ENCODE data around the gene DCXR.
A peak's percentile ranks its signal among the peaks of the same experiment; 100 is the strongest.

The DCXR gene

GRCh38 chr17:82021107-82021899 lies 16.2 kb downstream of the DCXR start:
- Histone ChIP-seq H3K9me3 (ENCODE audit: low read length) (no peaks in the 10 kb centered on the region), H3K9ac (ENCODE audit: low read length) (peak overlapping the region; percentile 88), H3K27me3 (ENCODE audit: insufficient read depth, low read length) (no peaks in the 10 kb centered on the region), H3K4me3 (ENCODE audit: low read depth, low read length, poor library complexity, severe bottlenecking) (peak overlapping the region; percentile 92), H3K36me3 (ENCODE audit: insufficient read depth, low read length) (peaks cover 12% of the 10 kb centered on the region; the same call in 1 of the 2 replicates), H3K27ac (ENCODE audit: low read depth, low read length, poor library complexity, severe bottlenecking) (peak overlapping the region; percentile 16), H3K9me2 (ENCODE audit: low read depth, low read length) (no peaks in the 10 kb centered on the region), H3K4me2 (ENCODE audit: low read length) (peak overlapping the region; percentile 100), H3K79me2 (ENCODE audit: insufficient read depth, low read length) (no peaks in the 10 kb centered on the region), H3F3A (ENCODE audit: insufficient read depth, low read length) (no peaks in the 10 kb centered on the region), H2AFZ (ENCODE audit: low read length) (no peak overlapping the region), H3K4me1 (ENCODE audit: insufficient read depth, low read length, severe bottlenecking) (peaks cover 24% of the 10 kb centered on the region), H4K20me1 (ENCODE audit: insufficient read depth, low read length) (no peaks in the 10 kb centered on the region)
- TF ChIP-seq, protein P1, sequence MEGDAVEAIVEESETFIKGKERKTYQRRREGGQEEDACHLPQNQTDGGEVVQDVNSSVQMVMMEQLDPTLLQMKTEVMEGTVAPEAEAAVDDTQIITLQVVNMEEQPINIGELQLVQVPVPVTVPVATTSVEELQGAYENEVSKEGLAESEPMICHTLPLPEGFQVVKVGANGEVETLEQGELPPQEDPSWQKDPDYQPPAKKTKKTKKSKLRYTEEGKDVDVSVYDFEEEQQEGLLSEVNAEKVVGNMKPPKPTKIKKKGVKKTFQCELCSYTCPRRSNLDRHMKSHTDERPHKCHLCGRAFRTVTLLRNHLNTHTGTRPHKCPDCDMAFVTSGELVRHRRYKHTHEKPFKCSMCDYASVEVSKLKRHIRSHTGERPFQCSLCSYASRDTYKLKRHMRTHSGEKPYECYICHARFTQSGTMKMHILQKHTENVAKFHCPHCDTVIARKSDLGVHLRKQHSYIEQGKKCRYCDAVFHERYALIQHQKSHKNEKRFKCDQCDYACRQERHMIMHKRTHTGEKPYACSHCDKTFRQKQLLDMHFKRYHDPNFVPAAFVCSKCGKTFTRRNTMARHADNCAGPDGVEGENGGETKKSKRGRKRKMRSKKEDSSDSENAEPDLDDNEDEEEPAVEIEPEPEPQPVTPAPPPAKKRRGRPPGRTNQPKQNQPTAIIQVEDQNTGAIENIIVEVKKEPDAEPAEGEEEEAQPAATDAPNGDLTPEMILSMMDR (IDR thresholded peaks at IDR 0.05; ENCODE audit: low read length) = peak; percentile 83
- TF ChIP-seq EZH2 (IDR thresholded peaks at IDR 0.05; ENCODE audit: borderline replicate concordance, low read length) = no peak

- H2AFZ ChIP-seq (ENCODE audit: low read length) = no peak overlapping the region
- peaks cover 12% of the 10 kb centered on the region; the same call in 1 of the 2 replicates for H3K36me3 ChIP-seq (ENCODE audit: insufficient read depth, low read length)
- TF ChIP-seq, protein P1 (IDR thresholded peaks at IDR 0.05; ENCODE audit: low read length) = no peak
- H3K79me2 ChIP-seq (ENCODE audit: insufficient read depth, low read length) = no peaks in the 10 kb centered on the region
- H3K9me3 ChIP-seq (ENCODE audit: low read length) = no peaks in the 10 kb centered on the region
- H3F3A ChIP-seq (ENCODE audit: insufficient read depth, low read length) = no peaks in the 10 kb centered on the region
- H3K27me3 ChIP-seq (ENCODE audit: insufficient read depth, low read length) = no peaks in the 10 kb centered on the region
- H4K20me1 ChIP-seq (ENCODE audit: insufficient read depth, low read length) = no peaks in the 10 kb centered on the region
- peak overlapping the region; percentile 88; the same call in 1 of the 2 replicates for H3K9ac ChIP-seq (ENCODE audit: low read length)
- H3K27ac ChIP-seq (ENCODE audit: low read depth, low read length, poor library complexity, severe bottlenecking) = no peak overlapping the region
- peaks cover 24% of the 10 kb centered on the region for H3K4me1 ChIP-seq (ENCODE audit: insufficient read depth, low read length, severe bottlenecking)
- H3K4me2 ChIP-seq (ENCODE audit: low read length) = peak overlapping the region; percentile 100
- H3K4me3 ChIP-seq (ENCODE audit: low read depth, low read length, poor library complexity, severe bottlenecking) = peak overlapping the region; percentile 92
- H3K9me2 ChIP-seq (ENCODE audit: low read depth, low read length) = no peaks in the 10 kb centered on the region
Measured at GRCh38 chr17:82020572-82021106, 16.9 kb downstream of the DCXR start.

- no peaks in the 10 kb centered on the region for H3K9me2 ChIP-seq (ENCODE audit: low read depth, low read length)
- no peaks in the 10 kb centered on the region for H4K20me1 ChIP-seq (ENCODE audit: insufficient read depth, low read length)
- H3K36me3 ChIP-seq (ENCODE audit: insufficient read depth, low read length) = peaks cover 12% of the 10 kb centered on the region; the same call in 1 of the 2 replicates
- H3K4me2 ChIP-seq (ENCODE audit: low read length) = no peak overlapping the region
- peaks cover 3% of the 10 kb centered on the region; the same call in 1 of the 2 replicates for H3K27me3 ChIP-seq (ENCODE audit: insufficient read depth, low read length)
- no peak for TF ChIP-seq EZH2 (IDR thresholded peaks at IDR 0.05; ENCODE audit: borderline replicate concordance, low read length)
- TF ChIP-seq, protein P1 (IDR thresholded peaks at IDR 0.05; ENCODE audit: low read length) = peak; percentile 90
- no peak overlapping the region for H3K9ac ChIP-seq (ENCODE audit: low read length)
- no peaks in the 10 kb centered on the region for H3F3A ChIP-seq (ENCODE audit: insufficient read depth, low read length)
- no peak overlapping the region for H3K4me3 ChIP-seq (ENCODE audit: low read depth, low read length, poor library complexity, severe bottlenecking)
- H3K27ac ChIP-seq (ENCODE audit: low read depth, low read length, poor library complexity, severe bottlenecking) = no peak overlapping the region
- no peaks in the 10 kb centered on the region for H3K79me2 ChIP-seq (ENCODE audit: insufficient read depth, low read length)
- H3K9me3 ChIP-seq (ENCODE audit: low read length) = no peaks in the 10 kb centered on the region
- H3K4me1 ChIP-seq (ENCODE audit: insufficient read depth, low read length, severe bottlenecking) = peaks cover 24% of the 10 kb centered on the region
- H2AFZ ChIP-seq (ENCODE audit: low read length) = no peak overlapping the region
Measured at GRCh38 chr17:82019690-82020571, 17.6 kb downstream of the DCXR start.

Measured in OCI-LY1 (cell line).